Neural progenitor cell (in vitro differentiated cells): ENCODE measurements around the gene RIC1. TPM values are rescaled to one million over a fixed set of nuclear protein-coding genes. Genes with fewer than 3 reads are reported as not detected.

Experiments
- DNase-seq: peaks from one replicate; pipeline ENCODE4 v3.0.0-alpha.2; 2016; ENCODE audit warnings: low spot score
- H2AFZ ChIP-seq: fragments of 200-600 bp; sonication (generic); replicated peaks from 2 replicates; pipeline ENCODE4 v1.6.1; 2016; ENCODE audit warnings: antibody characterized with exemption
- H3F3A ChIP-seq: fragments of 200-600 bp; sonication (generic); 2 replicates; pipeline ENCODE4 v1.6.1; 2016; ENCODE audit warnings: antibody characterized with exemption, low read depth
- H3K27ac ChIP-seq: fragments of 200-600 bp; sonication (generic); 2 replicates; pipeline ENCODE4 v1.5.1; 2016; ENCODE audit warnings: mild to moderate bottlenecking
- H3K27me3 ChIP-seq: fragments of 200-600 bp; sonication (generic); 2 replicates; pipeline ENCODE4 v1.6.1; 2016; ENCODE audit warnings: mild to moderate bottlenecking, moderate library complexity
- H3K36me3 ChIP-seq: fragments of 200-600 bp; sonication (generic); 2 replicates; pipeline ENCODE4 v1.5.1; 2016
- H3K4me1 ChIP-seq: fragments of 200-600 bp; sonication (generic); 2 replicates; pipeline ENCODE4 v1.6.1; 2016; ENCODE audit warnings: mixed run types
- H3K4me2 ChIP-seq: fragments of 200-600 bp; sonication (generic); 2 replicates; pipeline ENCODE4 v1.6.1; 2016
- H3K4me3 ChIP-seq: fragments of 200-600 bp; sonication (generic); 2 replicates; pipeline ENCODE4 v1.5.1; 2016
- H3K79me2 ChIP-seq: fragments of 200-600 bp; sonication (generic); 2 replicates; pipeline ENCODE4 v1.6.1; 2016; ENCODE audit warnings: low read depth
- H3K9ac ChIP-seq: fragments of 200-600 bp; sonication (generic); 2 replicates; pipeline ENCODE4 v1.6.1; 2016
- H3K9me3 ChIP-seq: fragments of 200-600 bp; sonication (generic); 2 replicates; pipeline ENCODE4 v1.5.1; 2016; ENCODE audit warnings: low read depth
- H4K20me1 ChIP-seq: fragments of 200-600 bp; sonication (generic); 2 replicates; pipeline ENCODE4 v1.6.1; 2016; ENCODE audit warnings: low read depth
- H3K27ac Mint-ChIP-seq: 3 replicates; pipeline ENCODE4 v1.8.0; 2021; ENCODE audit warnings: mixed read lengths
- H3K27me3 Mint-ChIP-seq: 2 replicates; pipeline ENCODE4 v1.8.0; 2022; ENCODE audit warnings: low read depth, mild to moderate bottlenecking, inconsistent platforms, moderate library complexity, mixed read lengths; ENCODE audit not compliant: insufficient read depth
- H3K36me3 Mint-ChIP-seq: 3 replicates; pipeline ENCODE4 v1.8.0; 2021; ENCODE audit warnings: mixed read lengths
- H3K4me1 Mint-ChIP-seq: 3 replicates; pipeline ENCODE4 v1.8.0; 2021; ENCODE audit warnings: mixed read lengths
- H3K4me3 Mint-ChIP-seq: 3 replicates; pipeline ENCODE4 v1.8.0; 2021; ENCODE audit warnings: mild to moderate bottlenecking, moderate library complexity, mixed read lengths
- H3K9me3 Mint-ChIP-seq: 3 replicates; pipeline ENCODE4 v1.8.0; 2020; ENCODE audit warnings: mixed read lengths
- CTCF ChIP-seq: fragments of 200-600 bp; sonication (generic); IDR thresholded peaks from 2 replicates; pipeline ENCODE4 v1.5.1; 2017; ENCODE audit warnings: antibody characterized with exemption, mild to moderate bottlenecking
- EZH2 ChIP-seq: fragments of 200-600 bp; sonication (generic); IDR thresholded peaks from 2 replicates; pipeline ENCODE4 v1.6.1; 2017; ENCODE audit warnings: antibody characterized with exemption, mild to moderate bottlenecking, moderate library complexity
- EZH2phosphoT487 ChIP-seq: fragments of 200-600 bp; sonication (generic); IDR thresholded peaks from 2 replicates; pipeline ENCODE4 v1.6.1; 2017; ENCODE audit warnings: antibody characterized with exemption
- total RNA-seq: library from RNA; depleted of rRNA; stranded (reverse); fragments of >200 nt; gene quantifications from 2 replicates; pipeline ENCODE4 v1.2.3, GENCODE V29; 2015; ENCODE audit warnings: low replicate concordance

Gene RIC1
- total RNA-seq, 1 donor from 2014 or later = 31.9 TPM

GRCh38 chr9:5760338-5760737, 131.4 kb downstream of the RIC1 start:
- peaks cover 8% of the 10 kb centered on the region for H3K36me3 ChIP-seq
- H3K27ac Mint-ChIP-seq = no peak overlapping the region
- no peak for DNase-seq
- H3K4me1 Mint-ChIP-seq = no peaks in the 10 kb centered on the region
- no peaks in the 10 kb centered on the region for H3K79me2 ChIP-seq
- H3K36me3 Mint-ChIP-seq = peaks cover 15% of the 10 kb centered on the region
- no peak overlapping the region for H3K4me3 ChIP-seq
- no peaks in the 10 kb centered on the region for H3K4me1 ChIP-seq
- no peak overlapping the region for H3K27ac ChIP-seq
- no peak overlapping the region for H3K4me2 ChIP-seq
- TF ChIP-seq CTCF = no peak
- no peak for TF ChIP-seq EZH2
- no peak for TF ChIP-seq EZH2phosphoT487
- no peaks in the 10 kb centered on the region for H3F3A ChIP-seq
- no peak overlapping the region for H2AFZ ChIP-seq
- no peak overlapping the region for H3K9ac ChIP-seq
- H4K20me1 ChIP-seq = no peaks in the 10 kb centered on the region
- H3K4me3 Mint-ChIP-seq = no peak overlapping the region
- H3K9me3 ChIP-seq = no peaks in the 10 kb centered on the region
- H3K27me3 ChIP-seq = no peaks in the 10 kb centered on the region
- H3K27me3 Mint-ChIP-seq = no peaks in the 10 kb centered on the region
- no peaks in the 10 kb centered on the region for H3K9me3 Mint-ChIP-seq

DNA sequence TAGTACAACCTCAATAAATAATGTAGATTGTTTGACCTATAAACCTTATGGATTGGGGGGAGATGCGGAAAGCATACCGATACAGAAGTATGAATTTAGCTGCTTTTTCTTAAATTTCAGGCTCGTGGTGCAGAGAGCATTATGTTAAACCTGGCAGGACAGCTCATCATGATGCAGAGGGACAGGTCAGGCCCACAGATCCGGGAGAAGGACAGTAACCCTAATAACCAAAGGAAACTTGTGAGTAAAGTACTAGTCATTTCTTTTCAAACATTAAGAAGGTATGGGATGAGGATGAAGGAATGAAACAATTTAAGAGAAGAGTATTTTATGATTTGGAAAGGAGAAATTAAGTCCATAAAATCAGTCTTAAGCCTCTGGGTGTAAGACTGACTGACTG, 133.5 kb downstream of the RIC1 start:
- Histone ChIP-seq H3K27ac (no peak overlapping the region), H3K9ac (no peak overlapping the region), H3F3A (no peaks in the 10 kb centered on the region), H3K36me3 (peaks cover 13% of the 10 kb centered on the region), H3K4me3 (no peak overlapping the region), H3K27me3 (no peaks in the 10 kb centered on the region), H3K4me2 (no peak overlapping the region), H3K79me2 (no peaks in the 10 kb centered on the region), H2AFZ (no peak overlapping the region), H3K4me1 (no peaks in the 10 kb centered on the region), H4K20me1 (no peaks in the 10 kb centered on the region), H3K9me3 (no peaks in the 10 kb centered on the region)
- Mint-ChIP-seq H3K27me3 (no peaks in the 10 kb centered on the region), H3K4me1 (no peaks in the 10 kb centered on the region), H3K4me3 (no peak overlapping the region), H3K9me3 (no peaks in the 10 kb centered on the region), H3K36me3 (peaks cover 32% of the 10 kb centered on the region), H3K27ac (no peak overlapping the region)
- TF ChIP-seq EZH2phosphoT487 (no peak), EZH2 (no peak), CTCF (no peak)
- DNase-seq = no peak

DNA sequence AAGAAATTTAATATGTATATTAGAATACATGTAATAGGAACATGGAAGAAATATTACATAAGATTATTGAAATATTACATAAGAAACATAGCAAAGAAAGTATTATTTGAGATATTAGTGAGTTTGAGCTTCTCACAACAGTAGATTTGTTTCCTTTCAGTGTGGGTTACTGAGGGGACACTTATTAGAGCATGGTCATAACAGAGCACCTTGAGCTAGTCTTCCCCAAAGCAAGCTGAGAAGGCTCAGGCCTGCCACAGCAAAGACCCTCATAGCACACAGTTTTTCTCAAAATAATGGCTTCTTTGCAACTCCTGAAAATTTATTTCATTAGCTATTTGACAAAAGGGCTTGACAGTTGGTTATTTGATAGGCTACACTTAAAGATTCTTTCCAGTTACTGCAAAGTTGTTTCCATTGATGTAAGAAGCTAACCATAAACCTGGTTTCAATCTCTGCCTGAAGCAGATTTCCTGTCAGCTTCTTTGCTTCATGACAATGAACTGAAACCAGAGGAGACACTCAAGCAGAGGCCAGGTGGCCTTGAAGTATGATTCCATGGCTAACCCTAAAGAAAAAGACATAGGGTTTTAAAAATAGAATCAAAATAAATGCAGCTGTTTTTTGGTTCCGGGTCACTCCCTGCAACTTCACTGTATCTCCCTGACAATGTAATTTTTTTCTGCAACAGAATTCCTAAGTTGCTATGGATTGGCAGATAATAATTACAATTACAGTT, 135.4 kb downstream of the RIC1 start:
- H3K79me2 ChIP-seq = no peaks in the 10 kb centered on the region
- H3K36me3 ChIP-seq = peaks cover 6% of the 10 kb centered on the region
- TF ChIP-seq EZH2 (no peak), CTCF (no peak), EZH2phosphoT487 (no peak)
- H3K4me3 ChIP-seq = no peak overlapping the region
- H3K27ac Mint-ChIP-seq = no peak overlapping the region
- H3K4me1 Mint-ChIP-seq = no peaks in the 10 kb centered on the region
- no peaks in the 10 kb centered on the region for H3K27me3 ChIP-seq
- H3K9ac ChIP-seq = no peak overlapping the region
- H3F3A ChIP-seq = no peaks in the 10 kb centered on the region
- no peak overlapping the region for H3K27ac ChIP-seq
- H4K20me1 ChIP-seq = no peaks in the 10 kb centered on the region
- H3K27me3 Mint-ChIP-seq = no peaks in the 10 kb centered on the region
- H3K9me3 Mint-ChIP-seq = no peaks in the 10 kb centered on the region
- no peak for DNase-seq
- H3K4me2 ChIP-seq = no peak overlapping the region
- H2AFZ ChIP-seq = no peak overlapping the region
- H3K4me1 ChIP-seq = no peaks in the 10 kb centered on the region
- no peak overlapping the region for H3K4me3 Mint-ChIP-seq
- H3K9me3 ChIP-seq = no peaks in the 10 kb centered on the region
- peaks cover 30% of the 10 kb centered on the region for H3K36me3 Mint-ChIP-seq
